Measurements from ENCODE around the gene ACAD11.

The ACAD11 gene

GRCh38 chr3:132553826-132554225 lies 105.8 kb downstream of the ACAD11 start:
- DNase-seq (ENCODE audit: low spot score), result no peak

GRCh38 chr3:132550579-132551305 lies 108.9 kb downstream of the ACAD11 start:
- DNase-seq (ENCODE audit: low spot score), result no peak

- DNase-seq (ENCODE audit: low spot score), result no peak
These were observed 109.6 kb downstream of the ACAD11 start for GRCh38 chr3:132549890-132550578.

- DNase-seq (ENCODE audit: low spot score), result no peak
These were observed 110.4 kb downstream of the ACAD11 start for GRCh38 chr3:132549169-132549568.

GRCh38 chr3:132545471-132545870 lies 114.1 kb downstream of the ACAD11 start:
- DNase-seq (ENCODE audit: low spot score), result no peak

GRCh38 chr3:132544130-132544529 lies 115.5 kb downstream of the ACAD11 start:
- DNase-seq (ENCODE audit: low spot score), result no peak

GRCh38 chr3:132543011-132543739 lies 116.4 kb downstream of the ACAD11 start:
- peak; percentile 37 for DNase-seq (ENCODE audit: low spot score)

GRCh38 chr3:132542577-132542976 lies 117.0 kb downstream of the ACAD11 start:
- no peak for DNase-seq (ENCODE audit: low spot score)

- no peak for DNase-seq (ENCODE audit: low spot score)
These were observed 119.9 kb downstream of the ACAD11 start for GRCh38 chr3:132539681-132540080.

GRCh38 chr3:132538072-132538471 lies 121.5 kb downstream of the ACAD11 start:
- DNase-seq (ENCODE audit: low spot score), result no peak

- DNase-seq (ENCODE audit: low spot score), result no peak
These were observed 122.3 kb downstream of the ACAD11 start for GRCh38 chr3:132537297-132537696.

GRCh38 chr3:132536442-132537153 lies 123.0 kb downstream of the ACAD11 start:
- no peak for DNase-seq (ENCODE audit: low spot score)

GRCh38 chr3:132535575-132536441 lies 123.8 kb downstream of the ACAD11 start:
- peak; percentile 65 for DNase-seq (ENCODE audit: low spot score)

GRCh38 chr3:132530624-132531023 lies 129.0 kb downstream of the ACAD11 start:
- no peak for DNase-seq (ENCODE audit: low spot score)

GRCh38 chr3:132522353-132522752 lies 137.3 kb downstream of the ACAD11 start:
- DNase-seq (ENCODE audit: low spot score), result no peak

- DNase-seq (ENCODE audit: low spot score), result no peak
These were observed 137.7 kb downstream of the ACAD11 start for GRCh38 chr3:132521901-132522300.

GRCh38 chr3:132519914-132520313 lies 139.7 kb downstream of the ACAD11 start:
- no peak for DNase-seq (ENCODE audit: low spot score)

- DNase-seq (ENCODE audit: low spot score), result no peak
These were observed 142.3 kb downstream of the ACAD11 start for GRCh38 chr3:132517311-132517710.

GRCh38 chr3:132513057-132513456 lies 146.6 kb downstream of the ACAD11 start:
- no peak for DNase-seq (ENCODE audit: low spot score)

- DNase-seq (ENCODE audit: low spot score), result no peak
These were observed 150.1 kb downstream of the ACAD11 start for GRCh38 chr3:132509506-132509905.

GRCh38 chr3:132509096-132509495 lies 150.5 kb downstream of the ACAD11 start:
- no peak for DNase-seq (ENCODE audit: low spot score)

Measured in LoVo (cell line).